Uterus (tissue), 2 donors: ENCODE measurements around the gene CMKLR1.

Experiments used
- CTCF ChIP-seq, 4 experiments: fragments of 200-600 bp in 2 of 4; fragments of 450-650 bp in 2 of 4; sonication (generic) in 2 of 4; IDR thresholded peaks; one replicate each; pipeline ENCODE4 v1.5.1; 2016 to 2019; ENCODE audit warnings: antibody characterized with exemption in 4 of 4, mild to moderate bottlenecking in 2 of 4, moderate library complexity in 1 of 4
- POLR2A ChIP-seq, 2 donors: fragments of 450-650 bp; IDR thresholded peaks; one replicate each; pipeline ENCODE4 v1.6.1; 2016; ENCODE audit warnings: antibody characterized with exemption in 2 of 2, mild to moderate bottlenecking in 1 of 2, moderate library complexity in 1 of 2

GRCh38 chr12:108273217-108273616 is 65.9 kb downstream of the CMKLR1 start:
- no peak for TF ChIP-seq POLR2A (IDR thresholded peaks at IDR 0.05)
- TF ChIP-seq CTCF (IDR thresholded peaks at IDR 0.05): no peak
